ENCODE results near the gene POLR3B. TPM values are rescaled to one million over a fixed set of nuclear protein-coding genes. Genes with fewer than 3 reads are reported as not detected.

POLR3B gene
- total and polyA plus RNA-seq, 2 of the 13 experiments (the other 11 are each of a cell fraction or from before 2014, with no cell fraction given), result 4.8 to 13.1 TPM

GRCh38 chr12:106357549-106358395, at the start of gene POLR3B (continued):
- TF ChIP-seq MEIS2 (CRISPR knock-in tag; IDR thresholded peaks at IDR 0.05), result 0 out of 2 replicates have a peak, but pooled peaks have one; percentile 9
- TF ChIP-seq RAD21 (CRISPR knock-in tag; IDR thresholded peaks at IDR 0.05), result peak; percentile 86
- no peak for TF ChIP-seq SMAD9 (CRISPR knock-in tag; IDR thresholded peaks at IDR 0.05)
- TF ChIP-seq ZNF510 (CRISPR knock-in tag; IDR thresholded peaks at IDR 0.05; ENCODE audit: low read depth), result peak; percentile 98
- peak; percentile 95 for TF ChIP-seq CSRNP1 (CRISPR knock-in tag; IDR thresholded peaks at IDR 0.05)
- peak; percentile 44; the same call in 1 of the 2 replicates for TF ChIP-seq ZNF746 (CRISPR knock-in tag; IDR thresholded peaks at IDR 0.05)
- peak; percentile 89 for TF ChIP-seq SMAD3 (CRISPR knock-in tag; IDR thresholded peaks at IDR 0.05)
- no peak for TF ChIP-seq ZNF652 (CRISPR knock-in tag; IDR thresholded peaks at IDR 0.05; ENCODE audit: borderline replicate concordance, low read depth)
- peak; percentile 97 for TF ChIP-seq SAP130 (CRISPR knock-in tag; IDR thresholded peaks at IDR 0.05; ENCODE audit: low read depth)
- no peak for TF ChIP-seq NONO (IDR thresholded peaks at IDR 0.05)
- peak; percentile 96 for TF ChIP-seq NONO (CRISPR knock-in tag; conservative IDR thresholded peaks at IDR 0.05)
- peak; percentile 95 for TF ChIP-seq GATAD1 (CRISPR knock-in tag; IDR thresholded peaks at IDR 0.05)
- peak; percentile 76; the same call in 1 of the 2 replicates for TF ChIP-seq HNRNPL (IDR thresholded peaks at IDR 0.05; ENCODE audit: low read depth, low read length)
- 0 out of 2 replicates have a peak, but pooled peaks have one; percentile 56 for TF ChIP-seq REL (CRISPR knock-in tag; conservative IDR thresholded peaks at IDR 0.05)
- no peak for TF ChIP-seq ZNF841 (CRISPR knock-in tag; IDR thresholded peaks at IDR 0.05; ENCODE audit: borderline replicate concordance)
- no peak for TF ChIP-seq ZNF207 (IDR thresholded peaks at IDR 0.05; ENCODE audit: borderline replicate concordance)
- peak; percentile 50; the same call in 1 of the 2 replicates for TF ChIP-seq IRF9 (CRISPR knock-in tag; IDR thresholded peaks at IDR 0.05; ENCODE audit: borderline replicate concordance)
- TF ChIP-seq ZNF607 (CRISPR knock-in tag; IDR thresholded peaks at IDR 0.05; ENCODE audit: borderline replicate concordance), result peak; percentile 80; the same call in 1 of the 2 replicates
- peak; percentile 49 for TF ChIP-seq PATZ1 (CRISPR knock-in tag; IDR thresholded peaks at IDR 0.05)
- TF ChIP-seq ZSCAN9 (CRISPR knock-in tag; IDR thresholded peaks at IDR 0.05; ENCODE audit: borderline replicate concordance), result peak; percentile 53; the same call in 1 of the 2 replicates
- TF ChIP-seq TBX2 (CRISPR knock-in tag; IDR thresholded peaks at IDR 0.05; ENCODE audit: borderline replicate concordance), result peak; percentile 88
- no peak for TF ChIP-seq JUNB (CRISPR knock-in tag; IDR thresholded peaks at IDR 0.05; ENCODE audit: borderline replicate concordance)
- TF ChIP-seq ZNF660 (CRISPR knock-in tag; IDR thresholded peaks at IDR 0.05; ENCODE audit: borderline replicate concordance, low read depth), result peak; percentile 91; the same call in 1 of the 2 replicates
- no peak for TF ChIP-seq REXO4 (CRISPR knock-in tag; IDR thresholded peaks at IDR 0.05; ENCODE audit: borderline replicate concordance)
- 0 out of 2 replicates have a peak, but pooled peaks have one; percentile 74 for TF ChIP-seq ZNF329 (CRISPR knock-in tag; IDR thresholded peaks at IDR 0.05; ENCODE audit: low read depth)
- TF ChIP-seq TAF1 (CRISPR knock-in tag; IDR thresholded peaks at IDR 0.05), result peak; percentile 95
- no peak for TF ChIP-seq MTA3 (CRISPR knock-in tag; IDR thresholded peaks at IDR 0.05)
